Measurements from ENCODE around the gene PALS2. TPM values are rescaled to one million over a fixed set of nuclear protein-coding genes. Genes with fewer than 3 reads are reported as not detected.

PALS2 gene
- total and polyA plus RNA-seq, 9 of the 15 experiments (the other 6 are each of a cell fraction or from before 2014, with no cell fraction given) = 5.9 to 35.0 (median 17.7) TPM

DNA sequence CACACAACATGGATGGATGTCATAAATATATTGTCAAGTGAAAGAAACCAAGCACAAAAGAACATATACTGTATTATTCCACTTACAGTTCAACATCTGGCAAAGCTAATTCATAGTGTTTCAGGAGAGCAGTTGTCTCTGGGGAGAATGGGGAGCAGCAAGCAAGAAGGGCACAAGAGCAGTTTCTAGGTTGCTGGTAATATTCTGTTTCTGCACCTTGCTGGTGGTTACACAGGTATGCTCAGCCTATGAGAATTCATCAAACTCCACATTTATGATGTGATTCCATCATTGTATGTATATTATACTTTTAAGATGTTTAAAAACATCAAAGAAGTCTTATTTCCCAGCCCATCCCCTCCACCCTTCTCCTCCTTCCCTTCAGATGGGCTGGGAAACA, 18.1 kb upstream of the PALS2 start:
- Histone ChIP-seq H3K4me2 (ENCODE audit: insufficient read depth, low read length) (no peak overlapping the region), H3K27ac (ENCODE audit: extremely low read depth, low read depth, low read length) (no peak overlapping the region), H2AFZ (ENCODE audit: low read depth, low read length) (no peak overlapping the region), H3K79me2 (ENCODE audit: control insufficient read depth, insufficient read depth, low read length) (no peaks in the 10 kb centered on the region), H3K4me3 (no peak overlapping the region), H3K9ac (ENCODE audit: insufficient read depth in 1 of 2, low read depth in 2 of 2, low read length in 2 of 2) (no peak overlapping the region), H3K36me3 (ENCODE audit: control insufficient read depth, insufficient read depth, low read length) (no peaks in the 10 kb centered on the region), H3K9me3 (replicated peaks; ENCODE audit: control insufficient read depth, insufficient read depth, low read depth, low read length) (no peaks in the 10 kb centered on the region), H3K9me1 (ENCODE audit: control insufficient read depth, insufficient read depth, low read length) (no peaks in the 10 kb centered on the region), H3K4me1 (replicated peaks in 1 of 2; ENCODE audit: control insufficient read depth in 2 of 2, insufficient read depth in 2 of 2, low read length in 2 of 2) (no peaks in the 10 kb centered on the region), H3K27me3 (ENCODE audit: control insufficient read depth in 2 of 2, insufficient read depth in 2 of 2, low read length in 2 of 2) (peaks cover 3 to 16% of the 10 kb centered on the region in 2 experiments; a peak in 3 of 5 replicates), H4K20me1 (replicated peaks; ENCODE audit: control insufficient read depth, insufficient read depth, low read length) (no peaks in the 10 kb centered on the region)
- DNase-seq (ENCODE audit: extremely low read depth in 1 of 4, low spot score in 3 of 4) = no peak
- POLR2A ChIA-PET = no interaction called here
- TF ChIP-seq ZNF3 (CRISPR knock-in tag; IDR thresholded peaks at IDR 0.05) (no peak), MEF2D (tag; conservative IDR thresholded peaks at IDR 0.05; ENCODE audit: low read depth) (no peak), HSF4 (CRISPR knock-in tag; IDR thresholded peaks at IDR 0.05; ENCODE audit: borderline replicate concordance) (no peak), HBP1 (CRISPR knock-in tag; IDR thresholded peaks at IDR 0.05) (no peak), DIDO1 (tag; IDR thresholded peaks at IDR 0.05; ENCODE audit: low read depth) (no peak)
- TF ChIP-seq, protein P1, sequence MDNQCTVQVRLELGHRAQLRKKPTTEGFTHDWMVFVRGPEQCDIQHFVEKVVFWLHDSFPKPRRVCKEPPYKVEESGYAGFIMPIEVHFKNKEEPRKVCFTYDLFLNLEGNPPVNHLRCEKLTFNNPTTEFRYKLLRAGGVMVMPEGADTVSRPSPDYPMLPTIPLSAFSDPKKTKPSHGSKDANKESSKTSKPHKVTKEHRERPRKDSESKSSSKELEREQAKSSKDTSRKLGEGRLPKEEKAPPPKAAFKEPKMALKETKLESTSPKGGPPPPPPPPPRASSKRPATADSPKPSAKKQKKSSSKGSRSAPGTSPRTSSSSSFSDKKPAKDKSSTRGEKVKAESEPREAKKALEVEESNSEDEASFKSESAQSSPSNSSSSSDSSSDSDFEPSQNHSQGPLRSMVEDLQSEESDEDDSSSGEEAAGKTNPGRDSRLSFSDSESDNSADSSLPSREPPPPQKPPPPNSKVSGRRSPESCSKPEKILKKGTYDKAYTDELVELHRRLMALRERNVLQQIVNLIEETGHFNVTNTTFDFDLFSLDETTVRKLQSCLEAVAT (IDR thresholded peaks at IDR 0.05) = no peak
- in situ Hi-C loops (cut with MboI) = no loop called here
- FAIRE-seq = no peak
- CTCF ChIA-PET (ENCODE audit: low intra/inter-chr PET ratio) = no interaction called here
- intact Hi-C loops (cut with micrococcal nuclease) = no loop called here
- no peak for ATAC-seq
- no TSS peak for BruUV-seq (replicated peaks)
